Gastroesophageal sphincter (tissue), 3 donors: Measurements from ENCODE around the gene H19.

Experiments
- POLR2A ChIP-seq, 2 donors: fragments of 450-650 bp; IDR thresholded peaks; one replicate each; pipeline ENCODE4 v1.6.1; 2017; ENCODE audit warnings: antibody characterized with exemption in 2 of 2, mild to moderate bottlenecking in 2 of 2, moderate library complexity in 1 of 2
- POLR2AphosphoS5 ChIP-seq: sonication (generic); formaldehyde crosslinking; IDR thresholded peaks from one replicate; pipeline ENCODE4 v1.6.1; 2017; ENCODE audit warnings: antibody characterized with exemption
- TF ChIP-seq, protein P1 (sequence below), 4 experiments: fragments of 200-600 bp in 2 of 4; fragments of 450-650 bp in 2 of 4; sonication (generic) in 1 of 4; IDR thresholded peaks; one replicate each; pipeline ENCODE4 v1.5.1; 2017 to 2019; ENCODE audit warnings: antibody characterized with exemption in 4 of 4, mild to moderate bottlenecking in 2 of 4, moderate library complexity in 2 of 4

GRCh38 chr11:1959786-1960185 is 37.9 kb downstream of the H19 start:
- TF ChIP-seq POLR2AphosphoS5 (no peak), POLR2A (IDR thresholded peaks at IDR 0.05) (no peak)
- TF ChIP-seq, protein P1, sequence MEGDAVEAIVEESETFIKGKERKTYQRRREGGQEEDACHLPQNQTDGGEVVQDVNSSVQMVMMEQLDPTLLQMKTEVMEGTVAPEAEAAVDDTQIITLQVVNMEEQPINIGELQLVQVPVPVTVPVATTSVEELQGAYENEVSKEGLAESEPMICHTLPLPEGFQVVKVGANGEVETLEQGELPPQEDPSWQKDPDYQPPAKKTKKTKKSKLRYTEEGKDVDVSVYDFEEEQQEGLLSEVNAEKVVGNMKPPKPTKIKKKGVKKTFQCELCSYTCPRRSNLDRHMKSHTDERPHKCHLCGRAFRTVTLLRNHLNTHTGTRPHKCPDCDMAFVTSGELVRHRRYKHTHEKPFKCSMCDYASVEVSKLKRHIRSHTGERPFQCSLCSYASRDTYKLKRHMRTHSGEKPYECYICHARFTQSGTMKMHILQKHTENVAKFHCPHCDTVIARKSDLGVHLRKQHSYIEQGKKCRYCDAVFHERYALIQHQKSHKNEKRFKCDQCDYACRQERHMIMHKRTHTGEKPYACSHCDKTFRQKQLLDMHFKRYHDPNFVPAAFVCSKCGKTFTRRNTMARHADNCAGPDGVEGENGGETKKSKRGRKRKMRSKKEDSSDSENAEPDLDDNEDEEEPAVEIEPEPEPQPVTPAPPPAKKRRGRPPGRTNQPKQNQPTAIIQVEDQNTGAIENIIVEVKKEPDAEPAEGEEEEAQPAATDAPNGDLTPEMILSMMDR (IDR thresholded peaks at IDR 0.05), result no peak
